H54 (cell line): ENCODE measurements around the gene MYL5.
"Not testable (repeated sequence)": the region's sequence is repeated elsewhere in the genome, so short reads cannot be mapped to it uniquely, and the experiment has no call there.

Source experiments
- DNase-seq: peaks from one replicate; pipeline ENCODE4 v3.0.0; 2011; ENCODE audit warnings: low spot score, mixed read lengths; ENCODE audit not compliant: insufficient read length
- FAIRE-seq: peaks from 3 replicates; lab custom pipeline; 2011; peaks lifted over from hg19 to GRCh38; lab: Jason Lieb, UNC
- POLR2A ChIP-seq: IDR thresholded peaks from 2 replicates; pipeline ENCODE4 v1.6.1; 2011; ENCODE audit warnings: low read depth, mild to moderate bottlenecking, low read length

The MYL5 gene

GRCh38 chr4:725391-726234 lies 51.3 kb downstream of the MYL5 start:
- TF ChIP-seq POLR2A: no peak
- FAIRE-seq: no peak
- DNase-seq: no peak

DNA sequence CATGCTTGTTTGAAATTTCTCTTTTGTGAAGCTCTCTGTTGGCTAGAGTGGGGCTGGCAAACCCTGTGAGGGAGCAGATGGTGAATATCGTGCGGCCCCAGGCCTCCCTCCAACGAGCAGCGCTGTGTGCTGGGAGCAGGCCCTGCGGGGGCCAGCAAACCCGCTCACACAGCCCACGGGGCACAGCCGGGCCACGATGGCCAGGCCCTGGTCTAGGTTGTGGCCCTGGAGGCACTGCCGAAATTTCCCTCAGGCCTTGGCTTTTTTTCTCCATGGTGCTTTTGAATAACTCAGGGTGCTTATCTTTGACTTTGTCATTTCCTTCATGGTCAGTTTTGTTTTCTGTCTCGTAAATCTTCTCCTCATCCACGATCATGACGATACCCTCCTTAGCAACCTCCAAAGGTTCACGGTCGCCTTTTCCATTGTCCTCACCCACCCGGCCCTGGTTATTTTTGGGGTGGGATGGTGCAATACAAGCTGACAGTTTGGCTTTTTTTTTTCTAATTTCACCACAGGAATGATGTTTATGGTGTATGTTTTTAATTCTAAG lies 52.0 kb downstream of the MYL5 start:
- DNase-seq (no peak), FAIRE-seq (no peak)
- TF ChIP-seq POLR2A: no peak

- no peak for DNase-seq
- no peak for FAIRE-seq
- TF ChIP-seq POLR2A: no peak
These were observed 52.5 kb downstream of the MYL5 start for GRCh38 chr4:726838-727237.

GRCh38 chr4:727576-727975 lies 53.2 kb downstream of the MYL5 start:
- TF ChIP-seq POLR2A: no peak
- DNase-seq (no peak), FAIRE-seq (no peak)

DNA sequence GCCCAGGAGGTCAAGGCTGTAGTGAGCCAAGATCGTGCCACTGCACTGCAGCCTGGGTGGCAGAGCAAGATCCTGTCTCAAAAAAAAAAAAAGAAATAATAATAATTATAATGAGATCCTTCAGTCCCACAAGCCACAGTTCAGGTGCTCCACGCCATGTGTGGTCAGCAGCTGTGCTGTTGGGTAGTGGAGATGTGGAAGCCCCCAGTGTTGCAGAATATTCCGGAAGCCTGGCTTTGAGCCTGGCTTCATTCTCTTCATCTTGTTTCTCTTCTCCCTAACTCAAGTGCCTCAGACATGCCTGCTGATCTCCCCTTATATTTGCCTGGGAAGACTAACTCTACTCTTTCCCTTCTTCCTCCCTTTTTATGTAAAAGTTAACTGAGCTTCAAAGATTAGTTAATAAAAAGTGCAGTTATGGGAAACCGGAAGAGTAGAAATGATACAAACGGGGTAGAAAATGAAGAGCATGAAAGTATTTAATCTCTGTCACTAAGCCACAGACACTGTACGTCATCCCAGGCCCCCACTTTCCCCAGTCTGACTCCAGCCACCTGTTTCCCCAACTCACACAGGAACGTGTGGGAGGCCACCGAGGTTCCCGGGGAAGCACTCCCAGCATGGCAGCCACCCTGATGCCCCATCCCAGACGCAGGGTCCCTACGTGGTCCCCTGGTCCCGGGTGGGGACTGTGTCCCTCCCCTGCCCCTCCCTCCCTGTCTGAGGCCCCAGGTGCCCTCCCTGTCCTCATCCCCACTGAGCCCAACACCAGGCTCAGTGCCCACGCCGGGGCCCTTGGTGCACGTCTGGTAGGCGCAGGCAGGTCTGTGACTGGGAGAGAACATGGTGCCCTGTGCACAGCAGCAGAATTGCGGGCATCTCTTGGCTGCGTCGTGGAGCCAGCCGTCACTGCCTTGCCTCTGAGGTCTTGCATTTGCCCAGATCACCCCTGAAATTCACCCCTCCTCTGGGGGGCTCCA lies 55.3 kb downstream of the MYL5 start:
- FAIRE-seq: no peak
- TF ChIP-seq POLR2A: no peak

DNA sequence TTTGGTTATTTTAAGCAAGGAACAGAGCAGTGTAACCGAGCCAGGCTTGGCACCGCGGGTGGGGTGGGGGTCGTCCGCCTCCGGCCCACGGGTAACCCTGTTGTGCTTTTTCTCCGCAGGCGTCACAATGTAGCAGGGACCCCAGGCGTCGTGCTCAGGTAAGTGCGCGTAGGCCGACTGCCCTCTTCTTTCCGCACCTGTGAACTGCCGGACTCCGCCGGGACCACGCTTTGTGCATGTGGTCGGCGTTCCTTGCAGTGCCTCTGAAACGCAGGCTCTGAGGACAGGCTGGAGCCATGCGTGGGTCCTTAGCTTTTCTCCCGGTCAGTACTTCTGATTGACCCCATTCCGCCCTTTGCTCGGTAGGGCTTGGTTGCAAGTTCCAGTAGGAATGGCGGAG lies 56.2 kb downstream of the MYL5 start:
- no peak for FAIRE-seq
- no peak for TF ChIP-seq POLR2A
- DNase-seq: no peak

More for the DNA sequence above, 55.3 kb downstream of the MYL5 start:
- DNase-seq: no peak

- FAIRE-seq, DNase-seq: not testable (repeated sequence)
These were observed 56.9 kb downstream of the MYL5 start for GRCh38 chr4:730946-731904.
